Hepatocyte (in vitro differentiated cells): ENCODE results near the gene IGF2BP3. TPM values are rescaled to one million over a fixed set of nuclear protein-coding genes. Genes with fewer than 3 reads are reported as not detected.

Source experiments
- DNase-seq: peaks from one replicate; pipeline ENCODE4 v3.0.0-alpha.2; 2016; ENCODE audit warnings: low spot score
- H2AFZ ChIP-seq: fragments of 200-600 bp; sonication (generic); 2 replicates; pipeline ENCODE4 v1.6.0; 2016; ENCODE audit warnings: antibody characterized with exemption, mild to moderate bottlenecking
- H3K27ac ChIP-seq: fragments of 200-600 bp; sonication (generic); 2 replicates; pipeline ENCODE4 v1.5.1; 2016; ENCODE audit warnings: mild to moderate bottlenecking
- H3K27me3 ChIP-seq: fragments of 200-600 bp; sonication (generic); 2 replicates; pipeline ENCODE4 v1.6.1; 2016
- H3K36me3 ChIP-seq: fragments of 200-600 bp; sonication (generic); replicated peaks from 2 replicates; pipeline ENCODE4 v1.5.1; 2016; ENCODE audit warnings: low read depth; ENCODE audit not compliant: insufficient read depth
- H3K4me1 ChIP-seq: fragments of 200-600 bp; sonication (generic); 2 replicates; pipeline ENCODE4 v1.5.1; 2016; ENCODE audit warnings: mild to moderate bottlenecking, moderate library complexity; ENCODE audit not compliant: insufficient read depth
- H3K4me2 ChIP-seq: fragments of 200-600 bp; sonication (generic); 2 replicates; pipeline ENCODE4 v1.6.0; 2016
- H3K4me3 ChIP-seq: fragments of 200-600 bp; sonication (generic); 2 replicates; pipeline ENCODE4 v1.5.1; 2016; ENCODE audit warnings: mild to moderate bottlenecking
- H3K79me2 ChIP-seq: fragments of 200-600 bp; sonication (generic); 2 replicates; pipeline ENCODE4 v1.6.0; 2017; ENCODE audit warnings: mild to moderate bottlenecking
- H3K9me2 ChIP-seq: fragments of 200-600 bp; sonication (generic); replicated peaks from 2 replicates; pipeline ENCODE4 v1.6.0; 2017; ENCODE audit warnings: mild to moderate bottlenecking; ENCODE audit not compliant: insufficient read depth
- H3K9me3 ChIP-seq: fragments of 200-600 bp; sonication (generic); 2 replicates; pipeline ENCODE4 v1.5.1; 2016; ENCODE audit warnings: low read depth, mild to moderate bottlenecking
- H4K20me1 ChIP-seq: fragments of 200-600 bp; sonication (generic); 2 replicates; pipeline ENCODE4 v1.6.0; 2016; ENCODE audit warnings: mild to moderate bottlenecking; ENCODE audit not compliant: insufficient read depth, poor library complexity, severe bottlenecking
- CTCF ChIP-seq: fragments of 200-600 bp; sonication (generic); IDR thresholded peaks from 2 replicates; pipeline ENCODE4 v1.5.1; 2016; ENCODE audit warnings: antibody characterized with exemption, mild to moderate bottlenecking; ENCODE audit not compliant: poor library complexity
- EZH2 ChIP-seq: fragments of 200-600 bp; sonication (generic); IDR thresholded peaks from 2 replicates; pipeline ENCODE4 v1.6.1; 2016; ENCODE audit warnings: antibody characterized with exemption, mild to moderate bottlenecking, borderline replicate concordance
- EZH2phosphoT487 ChIP-seq: fragments of 200-600 bp; sonication (generic); IDR thresholded peaks from one replicate; pipeline ENCODE4 v1.6.1; 2018; ENCODE audit warnings: antibody characterized with exemption, mild to moderate bottlenecking, low read depth, moderate library complexity; ENCODE audit not compliant: unreplicated experiment, severe bottlenecking
- WGBS: methylation state at CpG from one replicate; pipeline ENCODE4 v1.1.6; 2016; ENCODE audit warnings: low lambda C conversion rate; ENCODE audit errors: missing lambda C conversion rate; 5-methylcytosine and 5-hydroxymethylcytosine counted together
- polyA plus RNA-seq: library from polyadenylated mRNA; unstranded; fragments of >200 nt; fragmentation: Nextera tagmentation; extraction: Ambion mirVana; gene quantifications from 2 replicates; pipeline ENCODE4 v1.2.1, GENCODE V29; 2016
- total RNA-seq: library from RNA; depleted of rRNA; stranded (reverse); fragments of >200 nt; gene quantifications from 2 replicates; pipeline ENCODE4 v1.2.3, GENCODE V29; 2014

Gene IGF2BP3
- total and polyA plus RNA-seq, 2 experiments from 2014 or later: 28.9 to 73.1 TPM

GRCh38 chr7:23438171-23438570 lies 32.1 kb downstream of the IGF2BP3 start:
- no peaks in the 10 kb centered on the region for H3K27me3 ChIP-seq
- H3K4me1 ChIP-seq: no peaks in the 10 kb centered on the region
- no peak for DNase-seq
- H3K79me2 ChIP-seq: peaks cover 100% of the 10 kb centered on the region
- no peaks in the 10 kb centered on the region for H3K36me3 ChIP-seq
- no peak overlapping the region for H3K27ac ChIP-seq
- peaks cover 34% of the 10 kb centered on the region for H4K20me1 ChIP-seq
- TF ChIP-seq EZH2phosphoT487 (no peak), EZH2 (no peak)
- no peak overlapping the region for H2AFZ ChIP-seq
- no peaks in the 10 kb centered on the region for H3K9me2 ChIP-seq
- H3K4me2 ChIP-seq: no peak overlapping the region
- 98% methylated on average over 4 of the region's 4 CpGs for WGBS
- no peak overlapping the region for H3K4me3 ChIP-seq
- no peaks in the 10 kb centered on the region for H3K9me3 ChIP-seq

DNA sequence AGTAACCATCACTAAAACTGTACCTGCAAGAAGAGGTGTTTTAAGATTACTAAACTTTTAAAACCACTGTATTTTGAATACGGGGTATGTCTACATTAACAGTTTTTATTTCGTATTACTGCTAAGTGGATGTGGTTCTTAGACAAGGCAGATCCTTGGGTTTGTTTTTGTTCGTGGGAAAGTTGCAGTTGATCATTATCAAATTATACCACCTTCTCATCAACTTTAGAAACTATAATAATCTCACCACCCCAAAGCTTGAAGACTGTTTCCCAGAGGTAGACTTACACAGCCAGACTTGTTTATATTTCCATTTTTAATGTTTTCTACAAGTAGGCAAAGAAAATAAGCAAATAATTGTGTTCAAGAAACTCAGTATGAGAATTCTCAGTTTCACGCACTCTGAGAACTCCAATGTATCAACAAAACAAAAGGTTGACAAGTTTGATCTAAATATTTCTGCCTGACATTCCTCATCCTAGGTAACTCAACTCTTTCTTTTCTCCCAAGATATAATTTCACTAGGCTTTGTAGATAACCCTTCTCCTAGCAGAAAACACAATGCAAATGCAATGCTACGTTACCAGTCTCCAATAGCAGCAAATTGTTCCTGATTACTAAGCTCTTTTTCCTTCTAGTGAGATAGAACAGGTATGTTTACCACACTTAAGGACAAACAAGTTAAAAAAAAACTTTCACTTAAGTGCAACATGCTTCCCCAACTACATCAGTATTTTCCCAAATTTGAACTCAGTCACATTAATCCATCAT lies 36.0 kb downstream of the IGF2BP3 start:
- WGBS: 84% methylated on average over 5 of the region's 5 CpGs
- Histone ChIP-seq H3K4me1 (peaks cover 17% of the 10 kb centered on the region), H3K9me2 (no peaks in the 10 kb centered on the region), H4K20me1 (peaks cover 38% of the 10 kb centered on the region), H3K27ac (no peak overlapping the region), H3K9me3 (no peaks in the 10 kb centered on the region), H3K4me2 (no peak overlapping the region), H3K4me3 (no peak overlapping the region), H2AFZ (no peak overlapping the region), H3K79me2 (peaks cover 94% of the 10 kb centered on the region), H3K27me3 (no peaks in the 10 kb centered on the region), H3K36me3 (no peaks in the 10 kb centered on the region)
- TF ChIP-seq EZH2 (no peak), CTCF (no peak), EZH2phosphoT487 (no peak)
- no peak for DNase-seq

DNA sequence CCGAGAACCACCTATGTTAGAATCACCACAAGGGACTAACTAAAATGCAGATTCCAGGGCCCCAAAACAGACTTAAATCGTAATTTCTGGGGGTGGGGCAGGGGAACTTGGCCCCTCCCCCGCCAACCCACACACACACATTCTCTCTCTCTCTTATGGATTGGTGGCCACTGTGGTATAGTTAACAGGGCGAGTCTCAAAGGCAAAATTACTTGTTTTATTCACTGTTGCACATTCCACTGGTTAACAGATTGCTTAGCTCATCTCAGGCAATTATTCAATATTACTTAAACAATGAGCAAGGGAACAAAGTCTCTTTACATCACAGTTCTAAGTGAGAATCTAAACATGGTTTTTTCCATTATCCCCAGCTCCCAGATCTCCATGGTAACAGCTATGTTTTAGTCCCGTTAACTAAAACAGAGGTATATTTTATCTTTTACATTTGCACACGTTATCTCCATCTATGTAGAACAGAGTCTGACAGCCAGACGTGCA lies 38.5 kb downstream of the IGF2BP3 start:
- 79% methylated on average over 7 of the region's 7 CpGs for whole genome bisulfite sequencing
- peaks cover 26% of the 10 kb centered on the region for H4K20me1 ChIP-seq
- H2AFZ ChIP-seq: no peak overlapping the region
- H3K27ac ChIP-seq: peak overlapping the region; percentile 71
- H3K27me3 ChIP-seq: no peaks in the 10 kb centered on the region
- no peaks in the 10 kb centered on the region for H3K9me3 ChIP-seq
- H3K9me2 ChIP-seq: no peaks in the 10 kb centered on the region
- DNase-seq: no peak
- H3K4me2 ChIP-seq: peak overlapping the region; percentile 48
- H3K36me3 ChIP-seq: no peaks in the 10 kb centered on the region
- H3K79me2 ChIP-seq: peaks cover 93% of the 10 kb centered on the region
- peaks cover 17% of the 10 kb centered on the region for H3K4me1 ChIP-seq
- TF ChIP-seq EZH2phosphoT487 (no peak), EZH2 (no peak), CTCF (no peak)
- H3K4me3 ChIP-seq: no peak overlapping the region

DNA sequence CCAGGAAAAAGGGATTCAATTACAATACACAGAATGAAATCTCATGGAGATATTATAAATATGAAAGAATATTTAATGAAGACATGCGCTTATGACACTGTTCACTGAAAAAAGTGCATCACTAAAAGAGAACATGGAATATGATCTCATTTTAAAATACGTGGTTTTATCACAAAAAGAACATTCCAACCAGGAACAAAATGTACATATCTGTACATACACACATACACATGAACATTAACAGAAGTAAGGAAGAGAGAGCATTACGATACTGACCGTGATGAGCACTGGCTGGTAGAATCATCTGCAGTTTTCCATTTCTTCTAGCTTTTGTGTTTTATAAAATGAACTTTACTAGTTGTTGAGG lies 39.4 kb downstream of the IGF2BP3 start:
- Histone ChIP-seq H2AFZ (no peak overlapping the region), H3K9me3 (no peaks in the 10 kb centered on the region), H3K27ac (peak overlapping the region; percentile 71), H3K4me3 (no peak overlapping the region), H3K9me2 (no peaks in the 10 kb centered on the region), H3K27me3 (no peaks in the 10 kb centered on the region), H4K20me1 (peaks cover 26% of the 10 kb centered on the region), H3K4me2 (peak overlapping the region; percentile 48), H3K4me1 (peaks cover 17% of the 10 kb centered on the region), H3K36me3 (no peaks in the 10 kb centered on the region), H3K79me2 (peaks cover 92% of the 10 kb centered on the region)
- no peak for DNase-seq
- no peak for TF ChIP-seq CTCF
- TF ChIP-seq EZH2: no peak
- no peak for TF ChIP-seq EZH2phosphoT487
- 74% methylated on average over 4 of the region's 4 CpGs for WGBS
